ENCODE data around the gene COPG2. TPM values are rescaled to one million over a fixed set of nuclear protein-coding genes. Genes with fewer than 3 reads are reported as not detected.
"Not testable (repeated sequence)": the region's sequence is repeated elsewhere in the genome, so short reads cannot be mapped to it uniquely, and the experiment has no call there.

COPG2 gene
- polyA plus RNA-seq, 1 of the 3 experiments (the other 2 are of a cell fraction): 44.3 TPM

- Histone ChIP-seq H3K27me3 (ENCODE audit: insufficient read depth) (peaks cover 7% of the 10 kb centered on the region; the same call in 1 of the 2 replicates), H3K27ac (ENCODE audit: low read depth in 2 of 2, low read length in 1 of 2) (no peak overlapping the region), H3K4me1 (ENCODE audit: control insufficient read depth in 1 of 2, insufficient read depth in 2 of 2, low read depth in 1 of 2, low read length in 1 of 2) (no peaks in the 10 kb centered on the region), H3K4me3 (ENCODE audit: low read depth in 2 of 2, low read length in 1 of 2) (no peak overlapping the region), H3K4me2 (no peak overlapping the region), H3K9ac (no peak overlapping the region), H3K79me2 (ENCODE audit: insufficient read depth) (no peaks in the 10 kb centered on the region), H2AFZ (ENCODE audit: low read depth) (no peak overlapping the region), H3K9me2 (no peaks in the 10 kb centered on the region), H3K9me3 (no peaks in the 10 kb centered on the region), H4K20me1 (ENCODE audit: insufficient read depth) (no peaks in the 10 kb centered on the region), H3F3A (replicated peaks; ENCODE audit: insufficient read depth) (no peaks in the 10 kb centered on the region), H3K36me3 (replicated peaks in 1 of 2; ENCODE audit: control insufficient read depth in 1 of 2, insufficient read depth in 2 of 2, low read length in 1 of 2) (no peaks in the 10 kb centered on the region)
- 50% methylated on average over 2 of the region's 2 CpGs for WGBS (ENCODE audit: low lambda C conversion rate)
- TF ChIP-seq GABPA (IDR thresholded peaks at IDR 0.05; ENCODE audit: low read depth) (no peak), RFX5 (IDR thresholded peaks at IDR 0.05; ENCODE audit: low read length) (no peak), JUND (IDR thresholded peaks at IDR 0.05) (no peak), TAF1 (IDR thresholded peaks at IDR 0.05; ENCODE audit: borderline replicate concordance, low read depth, low read length) (no peak), REST (IDR thresholded peaks at IDR 0.05; ENCODE audit: low read depth, low read length) (no peak), RAD21 (IDR thresholded peaks at IDR 0.05; ENCODE audit: low read length) (peak; percentile 66), SMC3 (IDR thresholded peaks at IDR 0.05; ENCODE audit: low read depth, low read length) (peak; percentile 62), CTCF (IDR thresholded peaks at IDR 0.05) (peak; percentile 78)
- POLR2A ChIA-PET: no interaction called here
- DNase-seq: peak; percentile 44
- CTCF ChIA-PET: interaction anchor here (2.3 kb wide), 1 partner anchor 26 kb away, joined by 6 read pairs; no protein-coding TSS in a partner anchor
Observed at GRCh38 chr7:130695840-130696239, 27.3 kb upstream of the COPG2 start.

- H2AFZ ChIP-seq (ENCODE audit: low read depth); H3K27ac ChIP-seq (ENCODE audit: low read depth in 2 of 2, low read length in 1 of 2); H3K4me2 ChIP-seq; H3K36me3 ChIP-seq (replicated peaks in 1 of 2; ENCODE audit: control insufficient read depth in 1 of 2, insufficient read depth in 2 of 2, low read length in 1 of 2); H3K9me2 ChIP-seq; H3F3A ChIP-seq (replicated peaks; ENCODE audit: insufficient read depth); DNase-seq; H3K4me3 ChIP-seq (ENCODE audit: low read depth in 2 of 2, low read length in 1 of 2); H3K27me3 ChIP-seq (ENCODE audit: insufficient read depth); H3K4me1 ChIP-seq (ENCODE audit: control insufficient read depth in 1 of 2, insufficient read depth in 2 of 2, low read depth in 1 of 2, low read length in 1 of 2); POLR2A ChIA-PET; CTCF ChIA-PET; H4K20me1 ChIP-seq (ENCODE audit: insufficient read depth); H3K79me2 ChIP-seq (ENCODE audit: insufficient read depth); H3K9ac ChIP-seq; H3K9me3 ChIP-seq: not testable (repeated sequence)
- 38% methylated on average over 1 of the region's 1 CpG for WGBS (ENCODE audit: low lambda C conversion rate)
Observed at GRCh38 chr7:130692396-130692795, 23.8 kb upstream of the COPG2 start.

Measured in SK-N-SH (cell line).